K562 (cell line): ENCODE measurements around the gene CCDC77. TPM values are rescaled to one million over a fixed set of nuclear protein-coding genes. Genes with fewer than 3 reads are reported as not detected.
A peak's percentile ranks its signal among the peaks of the same experiment; 100 is the strongest.

ENCODE experiments used
- ASH1L ChIP-seq: fragments of 450-650 bp; IDR thresholded peaks from 2 replicates; pipeline ENCODE4 v1.6.1; 2018; ENCODE audit warnings: borderline replicate concordance, mild to moderate bottlenecking, low read depth; ENCODE audit not compliant: partially characterized antibody
- ERF ChIP-seq: fragments of 450-650 bp; formaldehyde crosslinking; IDR thresholded peaks from 2 replicates; pipeline ENCODE4 v1.4.0; 2020; ENCODE audit warnings: mild to moderate bottlenecking, mixed read lengths
- FUS ChIP-seq: fragments of 200-400 bp; formaldehyde crosslinking; optimal IDR thresholded peaks from 2 replicates; pipeline ENCODE3; 2017; ENCODE audit warnings: low read depth, low read length
- KLF10 ChIP-seq: fragments of 250-450 bp; sonication (Bioruptor Pico); IDR thresholded peaks from 2 replicates; pipeline ENCODE4 v1.6.1; 2021; ENCODE audit warnings: matching md5 sums
- MTA3 ChIP-seq: fragments of 450-650 bp; formaldehyde crosslinking; IDR thresholded peaks from 2 replicates; pipeline ENCODE4 v1.6.1; 2017; ENCODE audit warnings: mild to moderate bottlenecking, borderline replicate concordance
- PTBP1 ChIP-seq: fragments of 200-400 bp; formaldehyde crosslinking; IDR thresholded peaks from 2 replicates; pipeline ENCODE4 v1.6.1; 2017; ENCODE audit warnings: low read depth, low read length
- RBFOX2 ChIP-seq: fragments of 200-400 bp; formaldehyde crosslinking; IDR thresholded peaks from 2 replicates; pipeline ENCODE4 v1.6.1; 2017; ENCODE audit warnings: low read depth, mild to moderate bottlenecking, low read length, moderate library complexity
- ZBTB7A ChIP-seq: IDR thresholded peaks from 2 replicates; pipeline ENCODE4 v1.6.1; 2011; ENCODE audit warnings: low read depth, mild to moderate bottlenecking, low read length, moderate library complexity, borderline replicate concordance; ENCODE audit not compliant: control insufficient read depth
- ZNF224 ChIP-seq: sonication (generic); formaldehyde crosslinking; IDR thresholded peaks from 2 replicates; pipeline ENCODE4 v1.8.0; 2022; ENCODE audit warnings: mild to moderate bottlenecking, missing genetic modification reagents
- polyA plus RNA-seq, 8 experiments: library from polyadenylated mRNA; depleted of rRNA in 4 of 8; stranded (reverse) in 5 of 8; unstranded in 3 of 8; fragments of >200 nt; fragmentation: Nextera tagmentation in 2 of 8; fragmentation: Illumina TruSeq in 1 of 8; extraction: Ambion mirVana in 2 of 8; extraction: Trizol in 1 of 8; gene quantifications; 2 replicates each; pipeline versions ENCODE4 v1.2.1 to v1.2.3, GENCODE V29; 2011 to 2014; ENCODE audit warnings: inconsistent platforms in 1 of 8, missing spikeins in 1 of 8
- total RNA-seq, 7 experiments: library from RNA; depleted of rRNA in 6 of 7; stranded (reverse); fragments of >200 nt in 6 of 7; fragmentation: Illumina TruSeq in 2 of 7; extraction: Trizol in 2 of 7; gene quantifications; 2 replicates each; pipeline versions ENCODE4 v1.2.1 to v1.2.3, GENCODE V29; 2011 to 2021; ENCODE audit warnings: low replicate concordance in 1 of 7
- TF ChIP-seq, protein P1 (sequence below): fragments of 450-650 bp; IDR thresholded peaks from 2 replicates; pipeline ENCODE4 v1.6.1; 2017; ENCODE audit warnings: antibody characterized with exemption, mild to moderate bottlenecking
- TF ChIP-seq, protein P2 (sequence below): fragments of 250-450 bp; sonication (Bioruptor Pico); IDR thresholded peaks from 2 replicates; pipeline ENCODE4 v1.8.0; 2022; ENCODE audit warnings: inconsistent platforms, mild to moderate bottlenecking, moderate library complexity, borderline replicate concordance

The CCDC77 gene
- total and polyA plus RNA-seq, 9 of the 15 experiments (the other 6 are each of a cell fraction or from before 2014, with no cell fraction given) = 10.5 to 26.5 (median 17.8) TPM

DNA sequence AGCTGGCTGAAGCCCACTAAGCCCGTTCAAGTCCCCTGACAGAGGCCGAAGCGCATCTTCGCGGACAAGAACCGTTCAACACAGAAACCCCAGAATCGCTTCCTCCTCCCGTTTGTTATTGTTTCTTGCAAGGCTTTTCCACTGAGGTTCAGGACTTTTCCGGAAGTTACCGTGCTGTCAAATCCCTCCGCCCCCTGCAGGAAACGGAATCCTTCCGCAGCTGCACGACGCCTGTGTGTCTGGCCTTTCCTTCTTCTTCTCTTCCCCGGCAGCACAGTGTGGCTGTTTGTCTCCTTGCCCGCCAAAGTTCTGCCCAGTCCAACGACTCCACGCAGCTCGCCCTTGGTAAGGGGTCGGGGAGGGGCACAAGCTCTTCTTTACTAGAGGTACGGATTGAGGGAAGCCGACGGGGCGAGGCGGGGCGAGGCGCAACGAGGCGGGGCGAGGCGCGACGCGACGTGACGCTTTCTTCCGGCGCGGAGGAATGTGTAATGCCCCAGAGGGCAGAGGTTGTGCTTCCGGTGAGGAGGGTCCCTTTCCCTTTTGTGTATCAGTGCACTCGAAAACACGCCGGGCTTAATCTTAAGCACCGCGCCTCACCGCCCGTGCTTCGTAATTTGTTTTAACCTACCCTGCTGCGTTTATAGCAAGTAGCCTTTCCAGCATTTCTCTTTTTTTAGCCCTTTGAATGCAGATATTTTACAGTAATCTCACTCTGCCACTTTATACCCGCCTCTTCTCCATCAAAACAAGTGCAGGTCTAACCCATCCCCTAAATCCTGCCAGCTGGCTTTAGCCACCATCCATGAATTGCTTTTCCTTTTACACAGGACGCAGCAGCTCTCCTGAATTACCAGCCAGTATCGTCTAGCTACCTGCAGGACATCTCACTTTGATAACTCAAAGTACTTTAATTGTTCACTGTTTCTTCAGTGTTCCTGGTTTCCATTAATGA lies 12.0 kb upstream of the CCDC77 start, which contains the start of gene KDM5A (continued):
- TF ChIP-seq KLF10 (CRISPR knock-in tag) (no peak), RBFOX2 (peak; percentile 84), ZNF224 (no peak), ASH1L (peak; percentile 21), PTBP1 (no peak), FUS (no peak), ZBTB7A (peak; percentile 14; the same call in 1 of the 2 replicates), MTA3 (peak; percentile 65; the same call in 1 of the 2 replicates), ERF (CRISPR knock-in tag) (no peak)
- TF ChIP-seq, protein P1, sequence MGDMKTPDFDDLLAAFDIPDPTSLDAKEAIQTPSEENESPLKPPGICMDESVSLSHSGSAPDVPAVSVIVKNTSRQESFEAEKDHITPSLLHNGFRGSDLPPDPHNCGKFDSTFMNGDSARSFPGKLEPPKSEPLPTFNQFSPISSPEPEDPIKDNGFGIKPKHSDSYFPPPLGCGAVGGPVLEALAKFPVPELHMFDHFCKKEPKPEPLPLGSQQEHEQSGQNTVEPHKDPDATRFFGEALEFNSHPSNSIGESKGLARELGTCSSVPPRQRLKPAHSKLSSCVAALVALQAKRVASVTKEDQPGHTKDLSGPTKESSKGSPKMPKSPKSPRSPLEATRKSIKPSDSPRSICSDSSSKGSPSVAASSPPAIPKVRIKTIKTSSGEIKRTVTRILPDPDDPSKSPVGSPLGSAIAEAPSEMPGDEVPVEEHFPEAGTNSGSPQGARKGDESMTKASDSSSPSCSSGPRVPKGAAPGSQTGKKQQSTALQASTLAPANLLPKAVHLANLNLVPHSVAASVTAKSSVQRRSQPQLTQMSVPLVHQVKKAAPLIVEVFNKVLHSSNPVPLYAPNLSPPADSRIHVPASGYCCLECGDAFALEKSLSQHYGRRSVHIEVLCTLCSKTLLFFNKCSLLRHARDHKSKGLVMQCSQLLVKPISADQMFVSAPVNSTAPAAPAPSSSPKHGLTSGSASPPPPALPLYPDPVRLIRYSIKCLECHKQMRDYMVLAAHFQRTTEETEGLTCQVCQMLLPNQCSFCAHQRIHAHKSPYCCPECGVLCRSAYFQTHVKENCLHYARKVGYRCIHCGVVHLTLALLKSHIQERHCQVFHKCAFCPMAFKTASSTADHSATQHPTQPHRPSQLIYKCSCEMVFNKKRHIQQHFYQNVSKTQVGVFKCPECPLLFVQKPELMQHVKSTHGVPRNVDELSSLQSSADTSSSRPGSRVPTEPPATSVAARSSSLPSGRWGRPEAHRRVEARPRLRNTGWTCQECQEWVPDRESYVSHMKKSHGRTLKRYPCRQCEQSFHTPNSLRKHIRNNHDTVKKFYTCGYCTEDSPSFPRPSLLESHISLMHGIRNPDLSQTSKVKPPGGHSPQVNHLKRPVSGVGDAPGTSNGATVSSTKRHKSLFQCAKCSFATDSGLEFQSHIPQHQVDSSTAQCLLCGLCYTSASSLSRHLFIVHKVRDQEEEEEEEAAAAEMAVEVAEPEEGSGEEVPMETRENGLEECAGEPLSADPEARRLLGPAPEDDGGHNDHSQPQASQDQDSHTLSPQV = no peak
- TF ChIP-seq, protein P2, sequence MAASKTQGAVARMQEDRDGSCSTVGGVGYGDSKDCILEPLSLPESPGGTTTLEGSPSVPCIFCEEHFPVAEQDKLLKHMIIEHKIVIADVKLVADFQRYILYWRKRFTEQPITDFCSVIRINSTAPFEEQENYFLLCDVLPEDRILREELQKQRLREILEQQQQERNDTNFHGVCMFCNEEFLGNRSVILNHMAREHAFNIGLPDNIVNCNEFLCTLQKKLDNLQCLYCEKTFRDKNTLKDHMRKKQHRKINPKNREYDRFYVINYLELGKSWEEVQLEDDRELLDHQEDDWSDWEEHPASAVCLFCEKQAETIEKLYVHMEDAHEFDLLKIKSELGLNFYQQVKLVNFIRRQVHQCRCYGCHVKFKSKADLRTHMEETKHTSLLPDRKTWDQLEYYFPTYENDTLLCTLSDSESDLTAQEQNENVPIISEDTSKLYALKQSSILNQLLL = no peak
